Nephron progenitor cell (in vitro differentiated cells): ENCODE data around the gene KRTAP2-1.

ENCODE experiments used
- DNase-seq: peaks from one replicate; pipeline ENCODE4 v3.0.0; 2021
- H3K27ac Mint-ChIP-seq: 2 replicates; pipeline ENCODE4 v1.8.0; 2021; ENCODE audit warnings: mild to moderate bottlenecking, moderate library complexity, mixed read lengths
- H3K27me3 Mint-ChIP-seq: 2 replicates; pipeline ENCODE4 v1.8.0; 2021; ENCODE audit warnings: mild to moderate bottlenecking, low read depth, mixed read lengths; ENCODE audit not compliant: poor library complexity
- H3K36me3 Mint-ChIP-seq: 2 replicates; pipeline ENCODE4 v1.8.0; 2021; ENCODE audit warnings: low read depth, mixed read lengths
- H3K4me1 Mint-ChIP-seq: 2 replicates; pipeline ENCODE4 v1.8.0; 2021; ENCODE audit warnings: mixed read lengths
- H3K4me3 Mint-ChIP-seq: 2 replicates; pipeline ENCODE4 v1.8.0; 2021; ENCODE audit warnings: mild to moderate bottlenecking, moderate library complexity, mixed read lengths
- H3K9me3 Mint-ChIP-seq: 2 replicates; pipeline ENCODE4 v1.8.0; 2021; ENCODE audit warnings: mild to moderate bottlenecking, moderate library complexity, mixed read lengths
- CTCF ChIP-seq: fragments of 200-600 bp; sonication (generic); IDR thresholded peaks from 2 replicates; pipeline ENCODE4 v1.5.0; 2021; ENCODE audit warnings: antibody characterized with exemption

KRTAP2-1 gene

GRCh38 chr17:40997361-40997760, 49.8 kb downstream of the KRTAP2-1 start:
- peaks cover 15% of the 10 kb centered on the region for H3K4me1 Mint-ChIP-seq
- H3K27me3 Mint-ChIP-seq = peaks cover 2% of the 10 kb centered on the region

GRCh38 chr17:40996829-40997228, 50.3 kb downstream of the KRTAP2-1 start:
- no peak for TF ChIP-seq CTCF
- Mint-ChIP-seq H3K4me1 (peaks cover 17% of the 10 kb centered on the region), H3K27me3 (no peaks in the 10 kb centered on the region), H3K4me3 (no peak overlapping the region), H3K9me3 (no peaks in the 10 kb centered on the region), H3K36me3 (no peaks in the 10 kb centered on the region), H3K27ac (no peak overlapping the region)
- DNase-seq = no peak

More at GRCh38 chr17:40997361-40997760, 49.8 kb downstream of the KRTAP2-1 start:
- no peak overlapping the region for H3K4me3 Mint-ChIP-seq
- no peaks in the 10 kb centered on the region for H3K9me3 Mint-ChIP-seq
- DNase-seq = no peak
- H3K27ac Mint-ChIP-seq = no peak overlapping the region
- TF ChIP-seq CTCF = no peak
- no peaks in the 10 kb centered on the region for H3K36me3 Mint-ChIP-seq
